Measurements from ENCODE around the gene SEC24C. TPM values are rescaled to one million over a fixed set of nuclear protein-coding genes. Genes with fewer than 3 reads are reported as not detected.

SEC24C gene
- total and polyA plus RNA-seq, 4 donors, result 45.7 to 73.7 (median 67.2) TPM

DNA sequence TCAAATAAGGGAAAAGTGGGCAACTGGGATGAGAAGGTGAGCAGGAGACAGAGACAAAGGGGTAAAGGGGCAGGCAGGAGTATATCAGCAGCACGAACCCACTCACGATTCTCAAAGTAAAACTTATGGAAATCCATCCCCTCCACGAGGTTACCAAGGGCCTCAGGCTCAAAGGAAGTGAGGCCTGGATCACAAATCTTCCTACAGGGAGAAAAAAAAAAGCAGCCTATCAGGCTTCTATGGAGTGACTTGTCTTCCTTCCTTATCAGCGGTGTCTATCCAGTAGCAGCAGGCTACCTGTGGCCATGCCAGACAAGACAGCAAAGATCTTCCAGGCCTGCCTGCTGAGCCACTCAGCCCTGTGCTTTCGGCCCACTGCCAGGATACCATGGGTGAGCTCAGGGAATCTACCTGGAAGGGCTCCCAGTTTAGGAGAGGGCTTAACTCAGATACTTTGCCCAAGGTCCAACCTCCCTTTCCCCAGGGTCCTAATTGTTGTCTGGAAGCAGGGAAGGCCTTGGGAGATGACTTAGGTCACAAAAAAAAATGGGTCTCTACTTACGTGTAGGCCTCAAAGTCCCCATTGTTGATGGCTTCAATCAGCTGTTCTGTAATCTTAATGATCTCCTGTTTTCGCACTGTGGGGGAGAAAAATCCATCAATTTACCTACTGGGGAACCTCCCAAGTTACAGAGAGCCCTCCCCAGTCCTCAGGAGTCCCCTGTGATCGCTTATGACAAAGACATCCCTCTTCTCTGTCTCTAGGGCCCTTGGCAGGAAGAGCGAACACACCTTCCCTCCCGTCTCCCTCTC lies 73.0 kb downstream of the SEC24C start:
- Histone ChIP-seq H3K27ac (ENCODE audit: low read depth, low read length) (no peak overlapping the region), H3K9me3 (ENCODE audit: control insufficient read depth, insufficient read depth, low read length) (no peaks in the 10 kb centered on the region), H3K36me3 (ENCODE audit: control insufficient read depth, insufficient read depth, low read length) (peaks cover 65% of the 10 kb centered on the region), H3K4me1 (ENCODE audit: control insufficient read depth, insufficient read depth, low read length) (peaks cover 2% of the 10 kb centered on the region), H3K27me3 (ENCODE audit: control insufficient read depth, insufficient read depth, low read length) (no peaks in the 10 kb centered on the region), H3K4me3 (ENCODE audit: low read depth, low read length) (no peak overlapping the region)
- WGBS (ENCODE audit: insufficient coverage), result 85% methylated on average over 7 of the region's 10 CpGs
- DNase-seq (ENCODE audit: low read depth in 4 of 6, low spot score in 6 of 6), result no peak

DNA sequence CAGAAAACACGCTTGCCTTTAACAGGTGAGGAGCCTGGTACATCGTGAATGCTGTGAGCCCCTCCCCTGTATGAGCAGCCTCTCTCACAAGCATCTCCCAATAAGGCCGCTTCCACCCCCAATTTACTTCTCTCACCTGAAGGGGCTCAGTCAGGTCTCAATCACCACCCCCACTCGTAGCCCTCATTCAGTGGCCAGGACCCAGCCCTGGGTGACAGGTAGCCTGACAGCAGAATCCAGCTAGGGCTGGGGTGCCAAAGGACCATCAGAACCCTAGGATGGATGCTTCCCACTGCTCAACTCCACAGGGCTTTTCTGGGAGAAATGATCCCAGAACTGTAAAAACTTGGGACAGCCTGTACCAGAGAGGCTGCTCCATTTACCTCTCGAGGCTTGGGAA lies 73.7 kb downstream of the SEC24C start:
- Histone ChIP-seq H3K4me1 (ENCODE audit: control insufficient read depth, insufficient read depth, low read length) (no peaks in the 10 kb centered on the region), H3K4me3 (ENCODE audit: low read depth, low read length) (no peak overlapping the region), H3K27ac (ENCODE audit: low read depth, low read length) (no peak overlapping the region), H3K27me3 (ENCODE audit: control insufficient read depth, insufficient read depth, low read length) (no peaks in the 10 kb centered on the region), H3K9me3 (ENCODE audit: control insufficient read depth, insufficient read depth, low read length) (no peaks in the 10 kb centered on the region), H3K36me3 (ENCODE audit: control insufficient read depth, insufficient read depth, low read length) (peaks cover 69% of the 10 kb centered on the region)
- WGBS (ENCODE audit: insufficient coverage), result 97% methylated on average over 4 of the region's 5 CpGs
- DNase-seq (ENCODE audit: low read depth in 4 of 6, low spot score in 6 of 6), result no peak

DNA sequence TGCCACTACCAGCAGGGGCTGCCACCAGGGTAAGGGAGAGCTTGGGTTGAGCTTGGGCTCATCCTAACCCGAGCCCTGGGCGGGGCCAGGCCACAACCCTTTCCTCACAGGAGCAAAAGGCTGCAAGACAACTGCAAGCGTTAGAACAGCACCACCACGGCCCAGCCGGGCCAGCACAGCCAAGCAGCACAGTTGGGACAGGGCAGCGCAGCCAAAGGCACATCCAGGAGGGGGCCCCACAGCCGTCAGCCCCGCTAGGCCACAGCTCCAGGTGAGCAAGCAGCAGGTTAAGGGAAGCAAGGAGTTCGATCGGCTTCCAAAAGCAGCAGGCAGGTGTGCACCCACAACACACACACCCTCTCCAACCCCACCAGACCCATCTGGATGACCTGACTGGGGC lies 74.2 kb downstream of the SEC24C start:
- Histone ChIP-seq H3K4me3 (ENCODE audit: low read depth, low read length) (no peak overlapping the region), H3K27me3 (ENCODE audit: control insufficient read depth, insufficient read depth, low read length) (no peaks in the 10 kb centered on the region), H3K36me3 (ENCODE audit: control insufficient read depth, insufficient read depth, low read length) (peaks cover 70% of the 10 kb centered on the region), H3K9me3 (ENCODE audit: control insufficient read depth, insufficient read depth, low read length) (no peaks in the 10 kb centered on the region), H3K27ac (ENCODE audit: low read depth, low read length) (no peak overlapping the region), H3K4me1 (ENCODE audit: control insufficient read depth, insufficient read depth, low read length) (no peaks in the 10 kb centered on the region)
- 87% methylated on average over 10 of the region's 10 CpGs for WGBS (ENCODE audit: insufficient coverage)
- DNase-seq (ENCODE audit: low read depth in 4 of 6, low spot score in 6 of 6), result no peak

DNA sequence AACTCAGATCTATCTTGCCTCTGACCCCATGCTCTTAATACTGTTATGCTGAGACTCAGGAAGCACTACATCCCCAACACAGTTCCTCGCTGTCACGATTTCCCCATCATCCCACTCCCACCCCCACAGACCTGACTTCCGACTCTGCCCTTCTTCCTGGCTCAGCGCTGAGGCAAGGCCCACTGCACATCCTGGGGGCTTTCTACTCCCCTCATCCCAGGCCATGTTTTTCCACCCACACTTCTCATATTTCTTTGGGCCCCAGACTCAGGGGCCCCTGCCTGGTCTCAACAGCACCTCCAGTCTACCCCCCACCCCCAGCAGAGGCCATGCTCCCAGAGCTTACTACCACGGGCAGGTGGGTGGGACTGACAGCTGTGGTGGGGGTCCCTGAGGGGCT lies 74.9 kb downstream of the SEC24C start:
- WGBS (ENCODE audit: insufficient coverage), result 85% methylated on average over 4 of the region's 5 CpGs
- H3K4me1 ChIP-seq (ENCODE audit: control insufficient read depth, insufficient read depth, low read length), result no peaks in the 10 kb centered on the region
- H3K9me3 ChIP-seq (ENCODE audit: control insufficient read depth, insufficient read depth, low read length), result no peaks in the 10 kb centered on the region
- peaks cover 74% of the 10 kb centered on the region for H3K36me3 ChIP-seq (ENCODE audit: control insufficient read depth, insufficient read depth, low read length)
- H3K27me3 ChIP-seq (ENCODE audit: control insufficient read depth, insufficient read depth, low read length), result no peaks in the 10 kb centered on the region
- H3K27ac ChIP-seq (ENCODE audit: low read depth, low read length), result no peak overlapping the region
- DNase-seq (ENCODE audit: low read depth in 4 of 6, low spot score in 6 of 6), result no peak
- no peak overlapping the region for H3K4me3 ChIP-seq (ENCODE audit: low read depth, low read length)

DNA sequence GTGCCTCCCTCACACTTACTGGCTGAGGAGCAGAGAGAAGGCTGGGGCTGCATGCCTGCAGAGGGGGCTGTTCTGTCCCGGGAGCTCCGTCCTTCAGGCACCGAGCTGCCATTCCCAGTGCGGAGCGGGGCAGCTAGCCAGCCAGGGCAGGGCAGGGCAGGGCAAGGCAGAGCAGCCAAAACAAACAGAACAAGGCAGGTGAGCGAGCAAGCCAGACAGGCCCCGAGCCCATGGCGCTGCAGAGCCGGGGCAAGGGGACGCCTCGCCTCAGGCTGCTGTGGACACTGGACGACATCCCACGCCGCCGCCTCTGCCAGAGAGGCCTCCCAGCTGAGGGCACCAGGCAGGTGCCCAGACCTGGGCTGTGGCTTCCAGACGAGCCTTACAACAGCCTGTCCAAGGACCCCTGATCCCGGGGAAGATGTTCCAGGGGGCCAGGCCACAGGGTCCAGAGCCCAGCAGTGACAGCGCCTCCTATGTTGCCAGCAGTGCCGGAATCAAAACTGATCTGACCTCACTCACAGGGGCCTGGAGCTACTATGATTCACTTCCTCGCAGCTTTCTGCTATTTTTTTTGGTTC lies 75.4 kb downstream of the SEC24C start:
- H3K27me3 ChIP-seq (ENCODE audit: control insufficient read depth, insufficient read depth, low read length), result no peaks in the 10 kb centered on the region
- no peaks in the 10 kb centered on the region for H3K4me1 ChIP-seq (ENCODE audit: control insufficient read depth, insufficient read depth, low read length)
- no peak overlapping the region for H3K4me3 ChIP-seq (ENCODE audit: low read depth, low read length)
- no peak overlapping the region for H3K27ac ChIP-seq (ENCODE audit: low read depth, low read length)
- H3K36me3 ChIP-seq (ENCODE audit: control insufficient read depth, insufficient read depth, low read length), result peaks cover 79% of the 10 kb centered on the region
- WGBS (ENCODE audit: insufficient coverage), result 85% methylated on average over 20 of the region's 20 CpGs
- no peaks in the 10 kb centered on the region for H3K9me3 ChIP-seq (ENCODE audit: control insufficient read depth, insufficient read depth, low read length)
- DNase-seq (ENCODE audit: low read depth in 4 of 6, low spot score in 6 of 6), result no peak

Small RNA genes within 50 kb of the gene (small RNA-seq; reads per million reads assigned to genes)
- gene AC022400.4 (ENCODE audit: low replicate concordance) (not detected), gene AC022400.9 (ENCODE audit: low replicate concordance) (not detected), gene RNA5SP320 (ENCODE audit: low replicate concordance) (not detected), gene ZSWIM8-AS1 (ENCODE audit: low replicate concordance) (not detected)

Other genes starting within 250 kb of the SEC24C start
- gene PPP3CB, start 248.3 kb upstream of the SEC24C start, total RNA-seq, result 100 to 1,000 TPM in 1 of 2 donors, 10 to 100 TPM in 1; 49.1 to 180 TPM
- 100 to 1,000 TPM; 166 to 173 TPM for gene PPP3CB, start 248.3 kb upstream of the SEC24C start, polyA plus RNA-seq (ENCODE audit: insufficient read length in 2 of 2)
- 10 to 100 TPM; 94.2 to 98.3 TPM for gene USP54, start 153.0 kb upstream of the SEC24C start, total RNA-seq
- gene USP54, start 153.0 kb upstream of the SEC24C start, polyA plus RNA-seq (ENCODE audit: insufficient read length in 2 of 2), result 10 to 100 TPM; 79.0 to 84.3 TPM
- 1 to 10 TPM; 1.6 to 4.2 TPM for gene MYOZ1, start 102.9 kb upstream of the SEC24C start, total RNA-seq
- 1 to 10 TPM; 1.3 to 2.2 TPM for gene MYOZ1, start 102.9 kb upstream of the SEC24C start, polyA plus RNA-seq (ENCODE audit: insufficient read length in 2 of 2)
- gene SYNPO2L, start 88.3 kb upstream of the SEC24C start, total RNA-seq, result under 1 TPM in 1 of 2 donors, not detected in 1; 0.11 TPM
- gene SYNPO2L, start 88.3 kb upstream of the SEC24C start, polyA plus RNA-seq (ENCODE audit: insufficient read length in 2 of 2), result 1 to 10 TPM in 1 of 2 donors, under 1 TPM in 1; 0.54 to 1.5 TPM
- 10 to 100 TPM in 1 of 2 donors, 1 to 10 TPM in 1; 5.8 to 10.1 TPM for gene AGAP5, start 46.3 kb upstream of the SEC24C start, total RNA-seq
- gene AGAP5, start 46.3 kb upstream of the SEC24C start, polyA plus RNA-seq (ENCODE audit: insufficient read length in 2 of 2), result 10 to 100 TPM in 1 of 2 donors, 1 to 10 TPM in 1; 9.2 to 25.7 TPM
- 10 to 100 TPM; 22.4 to 39.5 TPM for gene CHCHD1, start 37.7 kb downstream of the SEC24C start, total RNA-seq
- gene CHCHD1, start 37.7 kb downstream of the SEC24C start, polyA plus RNA-seq (ENCODE audit: insufficient read length in 2 of 2), result 10 to 100 TPM; 44.5 to 44.6 TPM
- gene ZSWIM8, start 41.2 kb downstream of the SEC24C start, total RNA-seq, result 10 to 100 TPM; 38.8 to 95.9 TPM
- 100 to 1,000 TPM; 127 to 148 TPM for gene ZSWIM8, start 41.2 kb downstream of the SEC24C start, polyA plus RNA-seq (ENCODE audit: insufficient read length in 2 of 2)
- gene NDST2, start 67.2 kb downstream of the SEC24C start, total RNA-seq, result 10 to 100 TPM in 1 of 2 donors, 1 to 10 TPM in 1; 8.8 to 23.0 TPM
- gene NDST2, start 67.2 kb downstream of the SEC24C start, polyA plus RNA-seq (ENCODE audit: insufficient read length in 2 of 2), result 10 to 100 TPM; 36.7 to 45.3 TPM
- 10 to 100 TPM; 49.8 to 97.6 TPM for gene CAMK2G, start 130.2 kb downstream of the SEC24C start, total RNA-seq
- gene CAMK2G, start 130.2 kb downstream of the SEC24C start, polyA plus RNA-seq (ENCODE audit: insufficient read length in 2 of 2), result 100 to 1,000 TPM; 127 to 147 TPM
- 1 to 10 TPM; 4.7 to 5.3 TPM for gene PLAU, start 166.8 kb downstream of the SEC24C start, total RNA-seq
- gene PLAU, start 166.8 kb downstream of the SEC24C start, polyA plus RNA-seq (ENCODE audit: insufficient read length in 2 of 2), result 1 to 10 TPM; 3.9 to 4.2 TPM

Measured in spinal cord (tissue), 10 donors.